ENCODE results near the gene NEK2. TPM values are rescaled to one million over a fixed set of nuclear protein-coding genes. Genes with fewer than 3 reads are reported as not detected.

The NEK2 gene
- total RNA-seq, 3 donors from 2014 or later, result 1.2 to 12.7 (median 2.5) TPM

GRCh38 chr1:211633524-211633846 is 41.9 kb downstream of the NEK2 start:
- ATAC-seq (no peak), DNase-seq (peak in 1 of 3 donors; percentile 3)
- no peaks in the 10 kb centered on the region for H3K9me3 ChIP-seq
- H3K36me3 ChIP-seq (ENCODE audit: low read depth), result no peaks in the 10 kb centered on the region
- TF ChIP-seq CTCF (IDR thresholded peaks at IDR 0.05), result no peak
- intact Hi-C loops (cut with DNase I, micrococcal nuclease), result no loop called here
- no peaks in the 10 kb centered on the region for H3K4me1 ChIP-seq (ENCODE audit: low read depth)
- H3K4me3 ChIP-seq, result no peak overlapping the region

- intact Hi-C loops (cut with DNase I, micrococcal nuclease), result no loop called here
- ATAC-seq (no peak), DNase-seq (peak in 1 of 3 donors; percentile 18)
- Histone ChIP-seq H3K4me3 (no peak overlapping the region), H3K9me3 (no peaks in the 10 kb centered on the region), H3K36me3 (ENCODE audit: low read depth) (no peaks in the 10 kb centered on the region), H3K4me1 (ENCODE audit: low read depth) (no peaks in the 10 kb centered on the region)
- TF ChIP-seq CTCF (IDR thresholded peaks at IDR 0.05), result no peak
Measured at GRCh38 chr1:211632808-211633523, 42.5 kb downstream of the NEK2 start.

- no peak for ATAC-seq
- Histone ChIP-seq H3K36me3 (ENCODE audit: low read depth) (no peaks in the 10 kb centered on the region), H3K4me3 (no peak overlapping the region), H3K4me1 (ENCODE audit: low read depth) (no peaks in the 10 kb centered on the region), H3K9me3 (no peaks in the 10 kb centered on the region)
- peak in 1 of 3 donors; percentile 20 for DNase-seq
- TF ChIP-seq CTCF (IDR thresholded peaks at IDR 0.05), result no peak
- intact Hi-C loops (cut with DNase I, micrococcal nuclease), result no loop called here
Measured at GRCh38 chr1:211632117-211632807, 43.2 kb downstream of the NEK2 start.

GRCh38 chr1:211631168-211631567 is 44.3 kb downstream of the NEK2 start:
- no peaks in the 10 kb centered on the region for H3K9me3 ChIP-seq
- H3K4me3 ChIP-seq, result no peak overlapping the region
- peak in 1 of 3 donors; percentile 5 for DNase-seq
- no peaks in the 10 kb centered on the region for H3K36me3 ChIP-seq (ENCODE audit: low read depth)
- intact Hi-C loops (cut with DNase I, micrococcal nuclease), result no loop called here
- no peaks in the 10 kb centered on the region for H3K4me1 ChIP-seq (ENCODE audit: low read depth)
- no peak for TF ChIP-seq CTCF (IDR thresholded peaks at IDR 0.05)
- ATAC-seq, result no peak

GRCh38 chr1:211630236-211631081 is 45.0 kb downstream of the NEK2 start:
- Histone ChIP-seq H3K4me3 (no peak overlapping the region), H3K9me3 (no peaks in the 10 kb centered on the region), H3K4me1 (ENCODE audit: low read depth) (no peaks in the 10 kb centered on the region), H3K36me3 (ENCODE audit: low read depth) (no peaks in the 10 kb centered on the region)
- DNase-seq (peak in 1 of 3 donors; percentile 21), ATAC-seq (peak; percentile 15)
- intact Hi-C loops (cut with DNase I, micrococcal nuclease), result no loop called here
- no peak for TF ChIP-seq CTCF (IDR thresholded peaks at IDR 0.05)
